ENCODE data around the gene SHANK1.
"Not testable (repeated sequence)": the region's sequence is repeated elsewhere in the genome, so short reads cannot be mapped to it uniquely, and the experiment has no call there.

GRCh38 chr19:50612504-50613404, 106.8 kb downstream of the SHANK1 start:
- not testable (repeated sequence) for TF ChIP-seq SUZ12 (IDR thresholded peaks at IDR 0.05; ENCODE audit: extremely low read depth, insufficient read depth, insufficient read length); YY1 (IDR thresholded peaks at IDR 0.05; ENCODE audit: insufficient read depth, insufficient read length); ZNF274 (IDR thresholded peaks at IDR 0.05; ENCODE audit: low read depth, low read length)

All from NT2/D1 (cell line).